ENCODE data around the gene C9.
"Not testable (repeated sequence)": the region's sequence is repeated elsewhere in the genome, so short reads cannot be mapped to it uniquely, and the experiment has no call there.

Gene C9

DNA sequence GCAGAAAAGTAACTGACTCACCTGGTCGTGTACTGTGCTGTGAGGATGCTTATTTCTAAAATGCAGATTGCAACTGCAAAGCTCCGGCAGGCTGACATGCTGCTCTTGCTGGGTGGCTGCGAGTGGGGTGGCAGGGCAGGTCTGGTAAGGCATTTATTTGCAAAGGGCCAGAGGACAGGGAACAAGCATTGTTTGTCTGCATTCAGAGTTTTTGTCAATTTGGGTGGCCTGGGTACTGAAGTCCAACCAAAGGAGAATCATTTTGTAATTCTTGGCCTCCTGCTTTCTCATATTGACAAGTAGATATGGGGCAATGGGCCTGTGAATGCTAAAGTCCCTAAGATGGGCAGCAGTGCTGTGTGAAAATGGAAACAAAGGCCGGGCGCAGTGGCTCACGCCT is at the start of gene C9:
TSS of gene C9 (minus strand) at position 129 of the 400 bp plus-strand sequence. CDS start at position 98, 31 bp downstream.
- no peak for DNase-seq

DNA sequence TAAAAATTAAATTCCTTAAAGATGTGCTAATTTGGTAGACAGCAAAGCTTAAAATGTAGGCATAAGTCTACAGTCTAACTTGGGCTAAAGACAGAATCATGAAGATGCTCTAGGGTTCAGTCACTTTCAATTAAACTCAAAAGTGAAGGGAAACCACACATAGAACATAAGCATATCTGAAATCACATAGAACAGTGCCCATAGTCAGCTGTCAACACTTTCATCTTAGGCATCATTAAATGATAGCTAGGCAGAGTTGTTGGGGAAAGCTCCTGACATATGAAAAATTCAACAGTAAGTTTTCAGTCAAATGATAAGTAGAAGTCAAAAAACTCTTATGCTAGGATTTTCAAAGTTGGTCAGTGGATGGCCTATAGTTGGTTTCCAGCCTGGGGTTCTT is 49.5 kb upstream of the C9 start:
- no peak for DNase-seq

- no peak for DNase-seq
Measured at GRCh38 chr5:39412721-39413394, 48.6 kb upstream of the C9 start.

GRCh38 chr5:39411985-39412384 is 47.7 kb upstream of the C9 start:
- DNase-seq, result no peak

- DNase-seq, result no peak
Measured at GRCh38 chr5:39411061-39411460, 46.8 kb upstream of the C9 start.

DNA sequence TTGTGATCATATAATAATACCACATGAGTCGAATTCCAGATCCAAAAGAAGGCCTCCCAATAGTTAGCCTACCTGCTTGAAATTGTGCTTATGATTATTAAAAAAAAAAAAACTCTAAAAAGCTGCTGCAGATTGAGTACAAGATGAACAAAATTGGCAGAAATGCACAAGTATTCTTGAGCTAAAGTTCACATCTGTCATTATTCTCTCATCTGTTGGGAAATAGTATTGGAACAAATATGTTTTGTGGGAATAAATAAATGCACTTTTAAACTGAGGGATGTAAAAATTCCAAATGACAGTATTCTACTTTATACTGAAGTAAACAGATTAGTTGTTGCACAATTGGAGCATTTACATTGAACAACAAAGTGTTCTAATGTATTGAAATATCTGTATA is 44.7 kb upstream of the C9 start:
- no peak for DNase-seq

GRCh38 chr5:39405083-39405843 is 41.0 kb upstream of the C9 start:
- no peak for DNase-seq

- DNase-seq, result not testable (repeated sequence)
Measured at GRCh38 chr5:39403761-39404160, 39.5 kb upstream of the C9 start.

- not testable (repeated sequence) for DNase-seq
Measured at GRCh38 chr5:39402140-39402539, 37.8 kb upstream of the C9 start.

DNA sequence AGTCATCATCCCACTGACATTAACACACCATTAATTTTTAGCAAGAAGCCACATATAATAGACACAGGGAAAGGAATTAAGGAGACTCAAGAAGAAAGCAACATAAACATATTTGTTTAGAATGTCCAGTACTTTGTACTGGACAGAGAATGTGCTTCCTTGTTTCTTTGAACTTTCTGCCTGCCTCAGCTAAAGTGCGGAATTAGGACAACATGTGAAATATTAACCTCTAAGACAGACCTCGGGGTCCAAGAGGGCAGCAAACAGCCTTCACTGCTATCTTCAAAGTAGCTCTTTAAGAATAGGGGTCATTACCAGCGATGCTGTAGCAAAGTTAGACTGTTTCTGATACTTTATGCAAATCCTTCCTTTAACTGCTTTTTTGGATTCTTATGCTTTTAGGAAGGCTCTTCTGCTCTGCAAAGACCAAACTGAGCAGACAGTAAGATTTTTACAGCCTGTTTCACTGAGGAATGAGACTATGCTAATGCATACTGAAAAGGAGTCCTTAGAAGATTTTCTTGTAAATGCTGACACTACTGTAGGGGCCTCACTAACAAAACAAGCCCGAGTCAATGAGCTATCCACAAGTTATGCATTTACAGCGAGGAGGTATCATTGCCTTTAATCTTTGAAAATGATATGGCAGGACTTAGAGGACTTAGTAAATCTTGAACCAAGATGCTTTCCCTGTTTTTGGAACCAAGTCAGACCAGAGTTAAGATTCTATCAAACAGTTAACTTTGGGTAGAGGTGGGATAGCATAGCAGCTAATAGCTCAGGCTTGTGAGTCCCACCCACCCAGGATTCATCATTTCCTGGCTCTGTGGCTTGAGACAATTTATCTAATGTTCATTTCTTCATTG is 36.7 kb upstream of the C9 start:
- no peak for DNase-seq

GRCh38 chr5:39399135-39400036 is 35.1 kb upstream of the C9 start:
- DNase-seq, result no peak

DNA sequence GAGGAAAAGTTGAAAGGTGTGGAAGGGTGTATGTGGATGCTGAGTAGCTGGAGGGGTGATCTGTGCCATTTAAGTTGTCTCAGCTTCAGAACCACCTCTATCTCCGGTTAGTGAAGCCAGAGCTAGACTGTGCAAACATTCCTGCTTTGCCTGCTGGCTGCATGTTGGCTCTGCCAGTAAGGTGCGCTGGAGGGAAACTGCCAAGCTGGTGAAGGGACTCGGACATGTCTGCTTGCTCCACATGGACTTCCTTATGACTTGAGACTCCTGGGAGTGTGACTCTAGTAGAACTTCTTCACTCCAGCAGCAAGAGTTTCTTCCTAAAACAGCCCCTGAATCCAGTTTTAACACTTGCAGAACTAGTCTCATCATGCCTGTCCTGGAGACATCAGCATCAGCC is 32.5 kb upstream of the C9 start:
- no peak for DNase-seq

GRCh38 chr5:39395521-39395920 is 31.2 kb upstream of the C9 start:
- DNase-seq, result no peak

GRCh38 chr5:39394946-39395345 is 30.7 kb upstream of the C9 start:
- no peak for DNase-seq

GRCh38 chr5:39390945-39391344 is 26.6 kb upstream of the C9 start:
- no peak for DNase-seq

DNA sequence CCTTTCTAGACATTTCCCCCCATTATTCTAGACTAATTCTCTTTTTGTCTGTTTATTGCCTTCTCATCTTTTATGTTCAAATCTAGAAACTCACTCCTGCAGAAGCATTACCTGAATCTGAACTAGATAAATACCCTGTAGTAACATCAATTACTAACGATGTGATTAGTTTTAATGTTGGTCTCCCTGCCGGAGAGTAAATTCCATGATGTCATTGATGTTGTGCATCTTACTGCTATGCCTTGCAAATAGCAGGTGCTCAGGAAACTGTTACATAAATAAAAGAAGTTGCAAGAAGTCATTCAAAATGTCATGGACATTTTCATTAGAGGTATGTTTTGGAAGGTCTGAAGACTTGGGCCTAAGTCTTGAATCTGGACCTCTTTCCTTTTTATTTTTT is 23.0 kb upstream of the C9 start:
- no peak for DNase-seq

DNA sequence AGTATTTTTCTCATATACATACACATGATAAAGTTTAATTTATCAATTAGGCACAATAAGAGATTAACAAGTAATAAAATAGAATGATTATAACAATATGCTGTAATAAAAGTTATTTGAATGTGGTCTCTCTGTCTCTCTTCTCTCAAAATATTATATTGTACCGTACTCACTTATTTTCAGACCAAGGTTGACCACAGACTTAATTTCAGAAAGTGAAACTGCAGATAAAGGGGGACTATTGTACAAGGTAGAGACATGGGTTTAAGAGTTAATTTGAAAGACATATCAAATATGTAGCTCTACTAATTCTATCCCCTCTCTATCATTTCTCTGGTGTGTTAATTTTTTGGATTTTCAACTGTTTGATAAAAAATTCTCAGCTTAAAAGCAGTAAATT is 20.0 kb upstream of the C9 start:
- no peak for DNase-seq

DNA sequence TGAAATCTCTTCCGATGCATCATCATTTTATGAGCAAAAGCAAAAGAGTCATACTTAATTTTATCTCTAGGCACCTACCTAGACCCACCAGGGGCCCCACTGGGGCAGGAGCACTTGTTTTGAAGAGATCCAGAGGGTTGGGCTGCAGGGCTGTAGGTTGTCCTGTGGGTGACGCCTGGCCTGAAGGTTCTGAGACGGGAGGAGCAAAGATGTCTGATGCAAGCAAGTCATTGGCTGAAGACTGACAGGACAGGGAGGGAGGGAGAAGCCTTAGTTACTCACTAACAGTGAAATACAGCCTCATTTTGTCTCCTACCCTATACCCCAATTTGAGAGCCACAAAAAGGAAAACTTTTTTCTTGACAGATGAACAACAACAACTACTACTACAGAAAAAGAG is 17.1 kb upstream of the C9 start:
- no peak for DNase-seq

GRCh38 chr5:39379693-39380092 is 15.4 kb upstream of the C9 start:
- DNase-seq, result peak; percentile 70

DNA sequence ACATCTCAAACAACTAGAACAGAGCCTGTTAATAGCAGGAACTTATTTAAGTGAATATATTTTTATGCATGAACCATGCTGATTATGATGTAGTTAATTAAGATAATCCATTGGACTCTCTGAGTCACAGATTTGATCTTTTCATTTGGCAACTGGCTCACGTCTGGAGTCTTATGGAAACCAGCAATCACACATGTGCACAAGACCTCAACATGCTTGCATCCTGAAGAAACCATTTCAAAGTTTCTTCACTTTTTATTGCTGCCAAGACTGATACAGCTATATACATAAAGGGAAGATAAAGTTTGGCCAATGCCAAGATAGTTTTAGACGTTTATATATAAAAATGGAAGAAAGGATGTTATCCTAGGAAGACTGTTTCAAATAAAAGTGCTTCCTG is 13.3 kb upstream of the C9 start:
- DNase-seq, result no peak

- DNase-seq, result no peak
Measured at GRCh38 chr5:39376293-39376714, 12.0 kb upstream of the C9 start.

GRCh38 chr5:39373791-39374190 is 9.5 kb upstream of the C9 start:
- no peak for DNase-seq

GRCh38 chr5:39371367-39371635 is 7.0 kb upstream of the C9 start:
- no peak for DNase-seq

Data from femur (tissue), 1 donor.